A549 (cell line): ENCODE results near the gene ETV3. TPM values are rescaled to one million over a fixed set of nuclear protein-coding genes. Genes with fewer than 3 reads are reported as not detected.

Experiments used
- ATAC-seq, 2 experiments: fragments of 200-7000 bp in 1 of 2; fragments of >200 bp in 1 of 2; cut with Nextera tagmentation in 1 of 2; cut with Tn5 transposase in 1 of 2; 3 replicates each; pipeline versions ENCODE4 v1.8.0 to v1.9.1; 2018 to 2020; ENCODE audit warnings: mild to moderate bottlenecking in 1 of 2, moderate library complexity in 1 of 2
- CTCF ChIA-PET: fragments of 300-600 bp; sonication (Branson Sonifier 250); formaldehyde crosslinking; extraction: SDS; loops from one replicate; lab custom pipeline; 2021; ENCODE audit warnings: antibody characterized with exemption, inconsistent platforms; lab: Yijun Ruan, JAX
- POLR2A ChIA-PET: fragments of 350-600 bp; formaldehyde crosslinking; extraction: SDS; loops from one replicate; lab custom pipeline; 2021; ENCODE audit warnings: antibody characterized with exemption, inconsistent platforms; lab: Yijun Ruan, JAX
- DNase-seq, 2 experiments: peaks; one replicate each; pipeline versions ENCODE4 v3.0.0 to v3.0.0-alpha.2; 2011 to 2016; ENCODE audit warnings: low read depth in 1 of 2, low spot score in 1 of 2
- FAIRE-seq: peaks from 2 replicates; lab custom pipeline; 2011; peaks lifted over from hg19 to GRCh38; lab: Jason Lieb, UNC
- H3K27ac ChIP-seq, 2 experiments: fragments of >200 bp; sonication (Bioruptor Twin); formaldehyde crosslinking; 3 replicates each; pipeline ENCODE4 v1.5.1; 2016 to 2017
- H3K4me1 ChIP-seq: fragments of >200 bp; sonication (Bioruptor Twin); formaldehyde crosslinking; 3 replicates; pipeline ENCODE4 v1.6.1; 2016
- H3K4me2 ChIP-seq: fragments of >200 bp; sonication (Bioruptor Twin); formaldehyde crosslinking; 3 replicates; pipeline ENCODE4 v1.6.1; 2016
- H3K4me3 ChIP-seq: fragments of >200 bp; sonication (Bioruptor Twin); formaldehyde crosslinking; 3 replicates; pipeline ENCODE4 v1.5.1; 2016
- H3K9me3 ChIP-seq: fragments of >200 bp; sonication (Bioruptor Twin); formaldehyde crosslinking; 3 replicates; pipeline ENCODE4 v1.6.1; 2016
- BHLHE40 ChIP-seq: IDR thresholded peaks from 2 replicates; pipeline ENCODE4 v1.6.1; 2012; ENCODE audit warnings: low read depth, low read length, inconsistent platforms
- CBX2 ChIP-seq: fragments of 200-600 bp; sonication (generic); IDR thresholded peaks from 2 replicates; pipeline ENCODE4 v1.6.1; 2016; ENCODE audit warnings: low read depth, mild to moderate bottlenecking, borderline replicate concordance
- CBX8 ChIP-seq: fragments of 200-600 bp; sonication (generic); IDR thresholded peaks from 2 replicates; pipeline ENCODE4 v1.6.1; 2016
- EHF ChIP-seq: fragments of 250-450 bp; sonication (Bioruptor Pico); IDR thresholded peaks from 2 replicates; pipeline ENCODE4 v1.5.0; 2020; ENCODE audit warnings: mild to moderate bottlenecking
- EHMT2 ChIP-seq: fragments of 200-600 bp; sonication (generic); IDR thresholded peaks from 2 replicates; pipeline ENCODE4 v1.6.1; 2016; ENCODE audit warnings: antibody characterized with exemption, low read depth, mild to moderate bottlenecking, moderate library complexity
- ELK1 ChIP-seq: fragments of 150-350 bp; IDR thresholded peaks from 2 replicates; pipeline ENCODE4 v1.6.1; 2014; ENCODE audit warnings: low read depth, mild to moderate bottlenecking, low read length
- EP300 ChIP-seq, 2 experiments: fragments of >200 bp; sonication (Bioruptor Twin); formaldehyde crosslinking; IDR thresholded peaks; 2 replicates in 1 of 2; 3 replicates in 1 of 2; pipeline ENCODE4 v1.6.1; 2016 to 2017
- FOSB ChIP-seq: fragments of 250-450 bp; sonication (Bioruptor Pico); IDR thresholded peaks from 2 replicates; pipeline ENCODE4 v1.5.0; 2020; ENCODE audit warnings: mild to moderate bottlenecking, moderate library complexity
- FOXS1 ChIP-seq: fragments of 250-450 bp; sonication (Bioruptor Pico); IDR thresholded peaks from 2 replicates; pipeline ENCODE4 v1.5.0; 2020; ENCODE audit warnings: mild to moderate bottlenecking, moderate library complexity
- JUN ChIP-seq, 2 experiments: fragments of >200 bp; sonication (Bioruptor Twin); formaldehyde crosslinking; IDR thresholded peaks; 2 replicates in 1 of 2; 3 replicates in 1 of 2; pipeline ENCODE4 v1.6.1; 2016 to 2017
- JUNB ChIP-seq: fragments of >200 bp; sonication (Bioruptor Twin); formaldehyde crosslinking; IDR thresholded peaks from 2 replicates; pipeline ENCODE4 v1.6.1; 2016
- KDM1A ChIP-seq: fragments of 200-600 bp; sonication (generic); IDR thresholded peaks from 2 replicates; pipeline ENCODE4 v1.6.1; 2016; ENCODE audit warnings: low read depth, mild to moderate bottlenecking
- MAFK ChIP-seq: fragments of 450-650 bp; IDR thresholded peaks from 2 replicates; pipeline ENCODE4 v1.6.1; 2014; ENCODE audit not compliant: partially characterized antibody
- MYC ChIP-seq: IDR thresholded peaks from 2 replicates; pipeline ENCODE4 v1.6.1; 2012; ENCODE audit warnings: mild to moderate bottlenecking, inconsistent platforms, low read length, improper control_type of control experiment, borderline replicate concordance
- NPAS2 ChIP-seq: fragments of 250-450 bp; sonication (Bioruptor Pico); IDR thresholded peaks from 2 replicates; pipeline ENCODE4 v1.8.0; 2022; ENCODE audit warnings: mild to moderate bottlenecking, moderate library complexity, borderline replicate concordance
- RAD21 ChIP-seq, 2 experiments: fragments of >200 bp in 1 of 2; sonication (Bioruptor Twin) in 1 of 2; formaldehyde crosslinking in 1 of 2; IDR thresholded peaks in 1 of 2; conservative IDR thresholded peaks in 1 of 2; 2 replicates in 1 of 2; 3 replicates in 1 of 2; pipeline ENCODE4 v1.6.1; 2012 to 2018; ENCODE audit warnings: inconsistent platforms in 1 of 2
- RARB ChIP-seq: fragments of 250-450 bp; sonication (Bioruptor Pico); IDR thresholded peaks from 2 replicates; pipeline ENCODE4 v1.8.0; 2021; ENCODE audit warnings: mild to moderate bottlenecking, moderate library complexity
- RCOR1 ChIP-seq: fragments of 150-350 bp; IDR thresholded peaks from 2 replicates; pipeline ENCODE4 v1.6.1; 2014; ENCODE audit warnings: antibody characterized with exemption, low read length, low read depth
- REST ChIP-seq: fragments of 200-600 bp; sonication (generic); IDR thresholded peaks from 2 replicates; pipeline ENCODE4 v1.6.1; 2016; ENCODE audit warnings: antibody characterized with exemption, mild to moderate bottlenecking, moderate library complexity
- SMC3 ChIP-seq: fragments of >200 bp; sonication (Bioruptor Twin); formaldehyde crosslinking; IDR thresholded peaks from 3 replicates; pipeline ENCODE4 v1.6.1; 2018; ENCODE audit warnings: inconsistent platforms
- WGBS: methylation state at CpG from one replicate; pipeline ENCODE4 v1.1.6; 2017; ENCODE audit errors: missing lambda C conversion rate; 5-methylcytosine and 5-hydroxymethylcytosine counted together
- polyA plus RNA-seq, 4 experiments: library from polyadenylated mRNA; depleted of rRNA in 3 of 4; stranded (reverse); fragments of >200 nt; fragmentation: RNase III in 1 of 4; extraction: RNeasy Plus Mini Kit Qiagen cat#74134 plus additional on column Dnase treatment in 1 of 4; gene quantifications; 2 replicates in 3 of 4; 3 replicates in 1 of 4; pipeline ENCODE4 v1.2.3, GENCODE V29; 2011 to 2017
- TF ChIP-seq, protein P1 (sequence below): fragments of >200 bp; sonication (Bioruptor Twin); formaldehyde crosslinking; IDR thresholded peaks from 3 replicates; pipeline ENCODE4 v1.5.1; 2016
- TF ChIP-seq, protein P2 (sequence below): fragments of >200 bp; sonication (Bioruptor Twin); formaldehyde crosslinking; IDR thresholded peaks from 2 replicates; pipeline ENCODE4 v1.6.1; 2016

Gene ETV3
- polyA plus RNA-seq, 2 of the 4 experiments (the other 2 are of a cell fraction): 11.1 to 14.5 TPM

- TF ChIP-seq, protein P1, sequence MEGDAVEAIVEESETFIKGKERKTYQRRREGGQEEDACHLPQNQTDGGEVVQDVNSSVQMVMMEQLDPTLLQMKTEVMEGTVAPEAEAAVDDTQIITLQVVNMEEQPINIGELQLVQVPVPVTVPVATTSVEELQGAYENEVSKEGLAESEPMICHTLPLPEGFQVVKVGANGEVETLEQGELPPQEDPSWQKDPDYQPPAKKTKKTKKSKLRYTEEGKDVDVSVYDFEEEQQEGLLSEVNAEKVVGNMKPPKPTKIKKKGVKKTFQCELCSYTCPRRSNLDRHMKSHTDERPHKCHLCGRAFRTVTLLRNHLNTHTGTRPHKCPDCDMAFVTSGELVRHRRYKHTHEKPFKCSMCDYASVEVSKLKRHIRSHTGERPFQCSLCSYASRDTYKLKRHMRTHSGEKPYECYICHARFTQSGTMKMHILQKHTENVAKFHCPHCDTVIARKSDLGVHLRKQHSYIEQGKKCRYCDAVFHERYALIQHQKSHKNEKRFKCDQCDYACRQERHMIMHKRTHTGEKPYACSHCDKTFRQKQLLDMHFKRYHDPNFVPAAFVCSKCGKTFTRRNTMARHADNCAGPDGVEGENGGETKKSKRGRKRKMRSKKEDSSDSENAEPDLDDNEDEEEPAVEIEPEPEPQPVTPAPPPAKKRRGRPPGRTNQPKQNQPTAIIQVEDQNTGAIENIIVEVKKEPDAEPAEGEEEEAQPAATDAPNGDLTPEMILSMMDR: no peak
Measured at GRCh38 chr1:157161901-157162300, 23.7 kb upstream of the ETV3 start (continued).

DNA sequence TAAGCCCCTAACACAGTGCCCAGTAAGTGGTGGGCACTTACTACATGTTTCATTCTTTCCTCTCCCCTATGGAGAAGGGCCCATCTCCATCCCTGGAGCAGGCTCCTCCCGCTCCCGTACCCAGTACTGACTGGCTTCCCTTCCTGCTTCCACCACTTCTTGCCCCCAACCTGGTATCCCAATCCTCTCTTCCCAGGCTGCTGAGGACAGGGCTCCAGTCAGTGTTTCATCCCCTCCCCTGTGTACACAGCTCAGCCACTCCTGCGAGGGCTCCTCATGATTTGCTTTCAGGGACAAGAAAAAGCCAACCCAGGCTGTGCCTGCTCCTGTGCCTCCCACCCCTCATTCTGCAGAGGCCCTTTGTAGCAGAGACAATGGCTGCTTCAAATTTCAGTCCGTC lies 20.8 kb upstream of the ETV3 start:
- peaks cover 22% of the 10 kb centered on the region for H3K4me1 ChIP-seq
- H3K9me3 ChIP-seq: no peaks in the 10 kb centered on the region
- no peak for FAIRE-seq
- POLR2A ChIA-PET: no interaction called here
- CTCF ChIA-PET: interaction anchor here (0.6 to 17.6 kb wide), 2 partner anchors 66 to 70 kb away, joined by 3 to 437 read pairs; no protein-coding TSS in a partner anchor
- H3K27ac ChIP-seq: no peak overlapping the region
- no peak for DNase-seq
- TF ChIP-seq NPAS2 (CRISPR knock-in tag) (no peak), BHLHE40 (no peak), EHF (no peak), MAFK (no peak), RCOR1 (no peak), KDM1A (no peak), FOXS1 (no peak)
- no peak overlapping the region for H3K4me2 ChIP-seq
- no peak for ATAC-seq
- WGBS: 69% methylated on average over 4 of the region's 4 CpGs
- H3K4me3 ChIP-seq: no peak overlapping the region

DNA sequence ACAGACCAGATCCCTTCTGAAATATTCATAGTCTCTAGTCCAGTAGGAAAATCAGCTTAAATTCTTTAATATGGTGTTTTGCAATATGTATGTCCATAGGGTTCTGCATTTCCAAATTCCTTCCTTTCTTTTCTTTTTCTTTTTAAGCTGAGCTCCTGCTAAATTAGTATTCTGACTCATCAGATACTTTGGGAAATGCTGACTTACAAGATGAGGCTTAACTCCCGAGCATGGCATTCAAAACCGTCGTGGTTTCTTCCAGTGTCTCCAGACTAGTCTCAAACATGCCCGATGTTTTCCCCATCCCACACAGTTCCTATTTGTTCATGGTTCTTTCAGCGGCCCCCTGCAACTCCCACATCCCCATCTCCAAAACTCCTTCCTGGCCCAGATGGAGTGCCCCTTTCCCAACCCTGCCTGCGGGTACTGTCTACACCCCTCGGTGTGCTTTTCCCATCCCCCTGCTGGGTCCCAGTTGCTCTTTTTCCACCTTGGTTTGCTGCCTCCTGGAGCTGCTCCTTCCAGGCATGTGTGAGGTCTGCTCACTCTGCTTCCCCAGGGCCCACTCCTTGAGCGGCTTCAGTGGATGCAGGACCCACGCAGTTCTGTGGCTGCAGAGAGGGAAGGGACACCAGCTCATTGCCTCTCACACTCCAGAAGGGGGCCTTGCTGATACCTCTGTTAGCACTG lies 19.5 kb upstream of the ETV3 start:
- CTCF ChIA-PET: interaction anchor here (0.9 to 17.6 kb wide), 13 partner anchors 10 to 327 kb away, joined by 3 to 437 read pairs (median 18); partner anchors contain the start of genes ETV3 and ETV3L
- 62% methylated on average over 9 of the region's 9 CpGs for WGBS
- no peak overlapping the region for H3K4me3 ChIP-seq
- ATAC-seq (no peak), FAIRE-seq (no peak), DNase-seq (no peak)
- peaks cover 23% of the 10 kb centered on the region for H3K4me1 ChIP-seq
- H3K9me3 ChIP-seq: no peaks in the 10 kb centered on the region
- no peak for TF ChIP-seq JUN (IDR thresholded peaks at IDR 0.05)
- no peak for TF ChIP-seq MYC
- no peak for TF ChIP-seq EP300 (IDR thresholded peaks at IDR 0.05)
- no peak for TF ChIP-seq CBX8
- H3K27ac ChIP-seq: no peak overlapping the region
- H3K4me2 ChIP-seq: no peak overlapping the region
- POLR2A ChIA-PET: interaction anchor here (1.2 kb wide), 1 partner anchor 112 kb away, joined by 3 read pairs; the partner anchor contains the start of gene ARHGEF11

DNA sequence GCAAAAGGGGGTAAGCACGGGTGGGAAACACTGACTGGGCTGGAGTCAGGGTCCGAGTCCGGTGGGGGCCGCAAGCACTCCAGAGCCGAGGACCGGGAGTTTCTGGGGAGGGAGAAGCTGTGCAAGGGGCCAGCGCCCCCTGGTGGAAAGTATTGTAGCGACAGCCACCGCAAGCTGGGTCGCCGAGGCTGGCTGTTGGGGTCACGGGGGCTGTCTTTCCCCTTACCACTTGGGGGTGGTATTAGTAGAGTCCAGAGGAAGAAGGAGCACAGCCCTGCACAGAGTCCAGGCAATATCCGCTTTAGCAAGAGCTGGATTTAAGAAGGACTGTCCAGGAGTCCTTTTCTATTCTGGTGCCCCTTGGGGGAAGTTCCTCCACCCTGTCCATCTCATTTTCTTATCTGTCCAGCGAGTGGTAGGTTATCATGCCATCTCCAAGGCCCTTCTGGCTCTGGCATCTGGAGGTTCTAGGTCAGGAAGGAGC lies 17.9 kb upstream of the ETV3 start:
- peak overlapping the region; percentile 37 for H3K4me3 ChIP-seq
- H3K4me1 ChIP-seq: peaks cover 23% of the 10 kb centered on the region
- ATAC-seq (peak; percentile 69 to 89), FAIRE-seq (no peak), DNase-seq (peak; percentile 62 to 66)
- no peaks in the 10 kb centered on the region for H3K9me3 ChIP-seq
- peak overlapping the region; percentile 98 for H3K4me2 ChIP-seq
- CTCF ChIA-PET: interaction anchor here (0.6 to 17.6 kb wide), 37 partner anchors 9 to 333 kb away, joined by 3 to 437 read pairs (median 5); partner anchors contain the start of genes ETV3 and ETV3L
- POLR2A ChIA-PET: interaction anchor here (2.0 kb wide), 1 partner anchor 66 kb away, joined by 6 read pairs; no protein-coding TSS in a partner anchor
- WGBS: under 1% methylated on average over 13 of the region's 14 CpGs
- peak overlapping the region; percentile 59 to 82; a peak in 4 of 6 replicates for H3K27ac ChIP-seq
- TF ChIP-seq REST (no peak), RAD21 (conservative IDR thresholded peaks at IDR 0.05 in 1 of 2, IDR thresholded peaks at IDR 0.05 in 1 of 2) (peak; percentile 90 to 92), ELK1 (no peak), EP300 (IDR thresholded peaks at IDR 0.05) (no peak), RARB (CRISPR knock-in tag) (no peak), SMC3 (peak; percentile 96), JUNB (no peak), EHMT2 (no peak), CBX2 (no peak), FOSB (CRISPR knock-in tag) (no peak)
- TF ChIP-seq, protein P2, sequence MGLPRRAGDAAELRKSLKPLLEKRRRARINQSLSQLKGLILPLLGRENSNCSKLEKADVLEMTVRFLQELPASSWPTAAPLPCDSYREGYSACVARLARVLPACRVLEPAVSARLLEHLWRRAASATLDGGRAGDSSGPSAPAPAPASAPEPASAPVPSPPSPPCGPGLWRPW: no peak
